ENCODE measurements around the gene IL12RB2.

IL12RB2 gene

DNA sequence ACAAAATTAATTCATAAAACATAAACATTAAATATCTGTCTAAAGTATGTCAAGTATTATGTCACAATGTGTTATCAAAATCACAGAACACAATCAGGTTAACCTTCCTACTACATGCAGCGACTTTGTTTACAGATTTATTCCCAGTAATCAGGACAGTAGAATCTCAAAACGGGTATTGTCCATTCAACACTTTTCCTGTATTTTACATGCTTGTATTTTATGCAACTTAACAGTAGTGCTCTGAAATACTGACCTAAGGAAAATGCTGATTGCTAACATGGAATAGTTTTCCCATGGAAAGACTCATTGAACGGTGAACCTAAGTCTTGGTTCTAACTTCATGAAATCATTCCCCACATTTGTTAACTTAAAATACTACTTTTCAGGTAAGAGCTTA is 120.3 kb downstream of the IL12RB2 start:
- TF ChIP-seq TAF1 (IDR thresholded peaks at IDR 0.05; ENCODE audit: borderline replicate concordance, insufficient read depth, low read length) (no peak), SIN3A (IDR thresholded peaks at IDR 0.05; ENCODE audit: borderline replicate concordance, insufficient read depth, low read length) (no peak), FOXP2 (optimal IDR thresholded peaks at IDR 0.05; ENCODE audit: borderline replicate concordance, extremely low read depth, extremely low read length, insufficient read depth) (no peak), POLR2AphosphoS5 (IDR thresholded peaks at IDR 0.05; ENCODE audit: low read depth, low read length) (no peak)
- TF ChIP-seq, protein P1, sequence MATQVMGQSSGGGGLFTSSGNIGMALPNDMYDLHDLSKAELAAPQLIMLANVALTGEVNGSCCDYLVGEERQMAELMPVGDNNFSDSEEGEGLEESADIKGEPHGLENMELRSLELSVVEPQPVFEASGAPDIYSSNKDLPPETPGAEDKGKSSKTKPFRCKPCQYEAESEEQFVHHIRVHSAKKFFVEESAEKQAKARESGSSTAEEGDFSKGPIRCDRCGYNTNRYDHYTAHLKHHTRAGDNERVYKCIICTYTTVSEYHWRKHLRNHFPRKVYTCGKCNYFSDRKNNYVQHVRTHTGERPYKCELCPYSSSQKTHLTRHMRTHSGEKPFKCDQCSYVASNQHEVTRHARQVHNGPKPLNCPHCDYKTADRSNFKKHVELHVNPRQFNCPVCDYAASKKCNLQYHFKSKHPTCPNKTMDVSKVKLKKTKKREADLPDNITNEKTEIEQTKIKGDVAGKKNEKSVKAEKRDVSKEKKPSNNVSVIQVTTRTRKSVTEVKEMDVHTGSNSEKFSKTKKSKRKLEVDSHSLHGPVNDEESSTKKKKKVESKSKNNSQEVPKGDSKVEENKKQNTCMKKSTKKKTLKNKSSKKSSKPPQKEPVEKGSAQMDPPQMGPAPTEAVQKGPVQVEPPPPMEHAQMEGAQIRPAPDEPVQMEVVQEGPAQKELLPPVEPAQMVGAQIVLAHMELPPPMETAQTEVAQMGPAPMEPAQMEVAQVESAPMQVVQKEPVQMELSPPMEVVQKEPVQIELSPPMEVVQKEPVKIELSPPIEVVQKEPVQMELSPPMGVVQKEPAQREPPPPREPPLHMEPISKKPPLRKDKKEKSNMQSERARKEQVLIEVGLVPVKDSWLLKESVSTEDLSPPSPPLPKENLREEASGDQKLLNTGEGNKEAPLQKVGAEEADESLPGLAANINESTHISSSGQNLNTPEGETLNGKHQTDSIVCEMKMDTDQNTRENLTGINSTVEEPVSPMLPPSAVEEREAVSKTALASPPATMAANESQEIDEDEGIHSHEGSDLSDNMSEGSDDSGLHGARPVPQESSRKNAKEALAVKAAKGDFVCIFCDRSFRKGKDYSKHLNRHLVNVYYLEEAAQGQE (IDR thresholded peaks at IDR 0.05; ENCODE audit: insufficient read depth in 1 of 2, low read depth in 2 of 2, low read length in 2 of 2): no peak

DNA sequence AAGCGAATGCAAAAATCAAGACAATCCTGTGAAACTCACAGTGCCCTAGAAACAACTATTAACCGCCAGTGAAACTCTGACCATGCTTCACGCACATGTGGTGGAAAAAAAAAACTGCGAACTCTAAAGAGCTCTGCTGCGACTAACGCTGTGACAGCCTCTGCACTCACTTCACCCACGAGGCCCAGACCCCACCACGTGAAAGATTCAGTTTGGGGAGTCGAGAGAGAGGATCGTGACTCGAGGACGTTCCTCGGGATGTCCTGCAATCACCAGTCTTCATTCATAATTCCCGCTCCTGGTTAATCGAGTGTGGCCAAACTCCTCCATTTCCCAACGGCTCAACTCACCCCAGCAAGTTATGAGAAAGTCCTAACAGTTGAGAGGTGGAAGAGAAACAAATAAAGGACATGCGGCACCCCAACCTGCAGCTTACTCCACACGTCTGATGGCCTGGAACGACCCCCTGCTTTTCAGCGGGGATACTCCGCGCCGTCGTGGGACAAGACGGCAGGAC is 121.4 kb downstream of the IL12RB2 start:
- TF ChIP-seq TAF1 (IDR thresholded peaks at IDR 0.05; ENCODE audit: borderline replicate concordance, insufficient read depth, low read length): no peak
- no peak for TF ChIP-seq SIN3A (IDR thresholded peaks at IDR 0.05; ENCODE audit: borderline replicate concordance, insufficient read depth, low read length)
- no peak for TF ChIP-seq POLR2AphosphoS5 (IDR thresholded peaks at IDR 0.05; ENCODE audit: low read depth, low read length)
- TF ChIP-seq, protein P1 (IDR thresholded peaks at IDR 0.05; ENCODE audit: insufficient read depth in 1 of 2, low read depth in 2 of 2, low read length in 2 of 2): no peak
- TF ChIP-seq FOXP2 (optimal IDR thresholded peaks at IDR 0.05; ENCODE audit: borderline replicate concordance, extremely low read depth, extremely low read length, insufficient read depth): no peak

DNA sequence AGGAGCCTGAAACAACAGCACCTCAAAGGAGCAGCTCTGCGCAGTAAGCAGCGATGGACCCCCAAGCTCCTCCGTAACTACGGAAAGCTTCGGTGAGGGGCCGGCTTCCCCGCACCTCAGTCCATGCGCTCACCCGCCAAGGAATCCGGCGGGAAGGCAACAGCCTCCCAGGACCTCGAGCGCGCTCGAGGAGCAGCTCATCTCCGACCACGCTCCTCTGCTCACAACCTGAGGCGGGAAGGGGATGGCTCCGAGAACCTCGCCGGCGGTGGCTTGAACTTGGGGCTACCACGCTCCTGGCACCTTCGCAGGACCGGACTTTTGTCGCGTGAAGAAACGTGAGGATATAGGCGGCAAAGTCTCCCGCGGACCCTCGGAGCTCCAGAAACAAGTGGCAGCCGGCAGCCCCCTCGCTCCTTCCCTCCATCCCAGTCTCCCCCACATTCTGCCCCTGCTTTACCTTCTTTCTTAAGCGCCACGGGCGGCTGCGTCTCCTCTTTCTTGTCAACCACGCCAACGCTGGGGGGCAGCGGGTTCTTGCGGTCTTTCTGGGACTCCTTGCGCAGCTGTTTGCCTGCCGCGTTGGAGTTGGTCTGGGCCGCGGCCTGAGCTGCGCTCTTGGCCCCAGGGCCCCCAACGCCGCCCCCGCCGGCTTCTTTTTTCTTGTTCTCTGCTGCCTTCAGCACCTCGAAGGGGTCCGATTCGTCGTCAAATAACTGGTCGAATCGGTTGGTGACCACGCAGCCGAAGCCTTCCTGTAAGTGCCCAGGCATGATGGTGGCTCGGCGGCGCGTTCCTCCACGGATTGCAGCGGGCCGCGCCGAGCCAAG is 122.1 kb downstream of the IL12RB2 start:
- TF ChIP-seq TAF1 (IDR thresholded peaks at IDR 0.05; ENCODE audit: borderline replicate concordance, insufficient read depth, low read length) (no peak), SIN3A (IDR thresholded peaks at IDR 0.05; ENCODE audit: borderline replicate concordance, insufficient read depth, low read length) (0 out of 2 replicates have a peak, but pooled peaks have one; percentile 73)

DNA sequence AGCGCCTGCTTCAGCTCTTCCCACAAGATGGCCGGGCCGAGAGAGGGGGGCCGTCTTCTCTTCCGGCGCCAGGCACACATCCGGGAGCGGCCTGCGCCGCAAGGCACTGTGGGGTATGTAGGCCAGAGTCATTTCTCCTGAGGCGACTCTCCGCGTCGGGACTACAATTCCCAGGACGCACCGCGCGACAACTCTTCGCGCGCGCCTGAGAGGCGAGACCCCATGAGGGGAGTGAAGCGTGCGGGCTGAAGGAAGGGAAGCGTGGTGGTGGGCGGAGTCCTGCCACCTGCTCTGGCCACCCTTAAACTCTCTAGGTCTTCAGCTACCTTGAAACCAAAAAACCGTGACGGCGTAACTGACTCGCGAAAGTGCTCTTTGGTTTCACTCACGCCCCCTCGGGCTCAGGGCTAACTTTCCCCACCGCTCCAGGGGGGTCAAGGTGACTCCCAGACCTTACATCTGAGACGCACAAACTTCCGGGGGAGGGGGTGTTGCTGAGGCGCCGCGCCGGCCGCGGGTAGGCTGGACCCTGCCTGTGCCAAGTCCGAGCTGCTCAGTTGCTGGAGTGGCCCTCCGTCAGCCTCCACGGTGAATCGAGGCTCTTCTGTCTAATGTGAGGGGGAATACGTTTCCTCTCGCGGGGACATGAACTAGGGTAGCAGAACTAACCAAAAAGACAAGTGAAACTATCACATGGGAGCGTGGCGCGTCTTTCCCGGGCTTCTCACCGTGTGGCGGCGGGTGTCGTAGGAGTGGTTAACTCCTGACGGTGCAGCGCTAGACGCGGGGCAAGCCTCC is 122.9 kb downstream of the IL12RB2 start, which contains the start of gene SERBP1:
TSS of gene SERBP1 (minus strand) at position 45 of the 798 bp plus-strand sequence. CDS start 102 bp downstream, outside the sequence.
- TF ChIP-seq, protein P1 (IDR thresholded peaks at IDR 0.05; ENCODE audit: insufficient read depth in 1 of 2, low read depth in 2 of 2, low read length in 2 of 2): no peak
- peak; percentile 62 for TF ChIP-seq FOXP2 (optimal IDR thresholded peaks at IDR 0.05; ENCODE audit: borderline replicate concordance, extremely low read depth, extremely low read length, insufficient read depth)
- peak; percentile 39; the same call in 1 of the 2 replicates for TF ChIP-seq POLR2AphosphoS5 (IDR thresholded peaks at IDR 0.05; ENCODE audit: low read depth, low read length)
- peak; percentile 80; the same call in 1 of the 2 replicates for TF ChIP-seq SIN3A (IDR thresholded peaks at IDR 0.05; ENCODE audit: borderline replicate concordance, insufficient read depth, low read length)
- peak; percentile 69; the same call in 1 of the 2 replicates for TF ChIP-seq TAF1 (IDR thresholded peaks at IDR 0.05; ENCODE audit: borderline replicate concordance, insufficient read depth, low read length)

DNA sequence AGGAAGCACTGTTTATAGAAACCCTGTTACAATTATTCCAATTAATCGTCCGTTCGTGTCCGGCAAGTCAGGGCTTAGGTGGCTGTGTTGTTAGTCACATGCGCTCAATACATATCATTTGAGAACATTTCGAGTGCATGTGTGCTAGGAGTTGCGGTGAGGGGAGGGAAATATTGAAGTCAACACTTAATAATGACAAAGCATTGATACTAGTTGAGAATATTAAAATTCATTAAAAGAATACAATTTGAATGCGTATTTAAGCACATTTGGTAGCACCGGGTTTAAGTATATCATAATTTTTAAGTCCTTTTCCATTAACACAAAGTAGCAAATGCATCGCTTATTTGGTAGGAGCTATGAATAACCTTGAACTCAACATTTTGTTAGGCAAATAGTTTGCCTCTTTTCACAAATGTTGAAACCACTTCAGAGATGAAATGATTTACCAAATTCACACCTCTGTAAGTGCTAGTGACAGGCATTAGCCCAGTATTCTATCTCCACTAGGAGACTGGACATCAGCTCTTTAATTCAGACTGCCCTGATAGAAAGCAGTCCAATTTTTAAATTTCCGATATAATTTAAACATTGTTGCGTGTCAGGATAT is 123.6 kb downstream of the IL12RB2 start:
- TF ChIP-seq FOXP2 (optimal IDR thresholded peaks at IDR 0.05; ENCODE audit: borderline replicate concordance, extremely low read depth, extremely low read length, insufficient read depth) (no peak), TAF1 (IDR thresholded peaks at IDR 0.05; ENCODE audit: borderline replicate concordance, insufficient read depth, low read length) (no peak), SIN3A (IDR thresholded peaks at IDR 0.05; ENCODE audit: borderline replicate concordance, insufficient read depth, low read length) (no peak), POLR2AphosphoS5 (IDR thresholded peaks at IDR 0.05; ENCODE audit: low read depth, low read length) (no peak)
- TF ChIP-seq, protein P1 (IDR thresholded peaks at IDR 0.05; ENCODE audit: insufficient read depth in 1 of 2, low read depth in 2 of 2, low read length in 2 of 2): no peak

All from PFSK-1 (cell line).